Kidney (tissue), 14 donors: Measurements from ENCODE around the gene ITIH4. TPM values are rescaled to one million over a fixed set of nuclear protein-coding genes. Genes with fewer than 3 reads are reported as not detected.

ENCODE experiments used
- DNase-seq, 5 donors: peaks; one replicate each; pipeline ENCODE4 v3.0.0-alpha.2; 2013 to 2020
- FAIRE-seq: peaks from 2 replicates; lab custom pipeline; 2012; peaks lifted over from hg19 to GRCh38; lab: Jason Lieb, UNC
- H3K27ac ChIP-seq, 2 donors: one replicate each; pipeline ENCODE4 v1.7.0; 2013; ENCODE audit warnings: low read depth in 2 of 2, low read length in 2 of 2, inconsistent platforms in 1 of 2
- H3K27me3 ChIP-seq: one replicate; pipeline ENCODE4 v1.7.1; 2013; ENCODE audit warnings: low read length, inconsistent platforms; ENCODE audit not compliant: control insufficient read depth, insufficient read depth
- H3K36me3 ChIP-seq, 3 donors: one replicate each; pipeline versions ENCODE4 v1.7.0 to v1.7.1; 2013; ENCODE audit warnings: low read length in 3 of 3, control low read depth in 1 of 3, inconsistent platforms in 1 of 3; ENCODE audit not compliant: insufficient read depth in 3 of 3, control insufficient read depth in 2 of 3
- H3K4me1 ChIP-seq, 3 donors: one replicate each; pipeline versions ENCODE4 v1.7.0 to v1.7.1; 2013; ENCODE audit warnings: low read length in 3 of 3, inconsistent platforms in 1 of 3, low read depth in 1 of 3; ENCODE audit not compliant: control insufficient read depth in 2 of 3, insufficient read depth in 2 of 3
- H3K4me3 ChIP-seq, 3 donors: one replicate each; pipeline versions ENCODE4 v1.7.0 to v1.8.1; 2013; ENCODE audit warnings: low read length in 3 of 3, control low read depth in 1 of 3, inconsistent platforms in 1 of 3
- H3K9ac ChIP-seq, 3 donors: one replicate each; pipeline versions ENCODE4 v1.7.0 to v1.7.1; 2013; ENCODE audit warnings: low read length in 3 of 3, control low read depth in 1 of 3, inconsistent platforms in 1 of 3
- H3K9me3 ChIP-seq, 3 donors: one replicate each; pipeline versions ENCODE4 v1.7.0 to v1.7.1; 2013; ENCODE audit warnings: low read length in 3 of 3, control low read depth in 1 of 3, inconsistent platforms in 1 of 3; ENCODE audit not compliant: control insufficient read depth in 2 of 3, insufficient read depth in 1 of 3
- intact Hi-C: fragments of 100-400 bp; cut with DNase I; formaldehyde crosslinking; loops from one replicate; pipeline ENCODE4 v1.11.1; 2022
- polyA plus RNA-seq: library from polyadenylated mRNA; stranded (reverse); fragments of 350-450 nt; fragmentation: Illumina TruSeq; extraction: RNeasy Lipid Tissue Mini Kit (QIAGEN cat#74804); gene quantifications from one replicate; pipeline ENCODE4 v1.2.3, GENCODE V29; 2014; ENCODE audit warnings: low read depth, low replicate concordance; ENCODE audit not compliant: insufficient read depth
- total RNA-seq: library from RNA; stranded (reverse); fragmentation: NEBNext Ultra II Directional; extraction: Animal tissue kit (Norgen Biotek cat#: 25700); gene quantifications from one replicate; pipeline ENCODE4 v1.2.1, GENCODE V29; 2021
- TF ChIP-seq, protein P1 (sequence below): IDR thresholded peaks from 3 replicates; pipeline ENCODE4 v1.5.1; 2012; ENCODE audit warnings: mild to moderate bottlenecking, moderate library complexity, borderline replicate concordance; ENCODE audit not compliant: insufficient read depth; ENCODE audit errors: extremely low read depth
- donor health status: control.
- donor health status: control.
- donor health status: control.
- donor health status: control.
- donor health status: control.
- donor health status: DM: yes; HTN: yes; CAD: no.
- donor health status: Normal renal cell carcinoma (clear cell type).

The ITIH4 gene
- total and polyA plus RNA-seq, 2 donors from 2014 or later: 12.9 to 15.4 TPM

DNA sequence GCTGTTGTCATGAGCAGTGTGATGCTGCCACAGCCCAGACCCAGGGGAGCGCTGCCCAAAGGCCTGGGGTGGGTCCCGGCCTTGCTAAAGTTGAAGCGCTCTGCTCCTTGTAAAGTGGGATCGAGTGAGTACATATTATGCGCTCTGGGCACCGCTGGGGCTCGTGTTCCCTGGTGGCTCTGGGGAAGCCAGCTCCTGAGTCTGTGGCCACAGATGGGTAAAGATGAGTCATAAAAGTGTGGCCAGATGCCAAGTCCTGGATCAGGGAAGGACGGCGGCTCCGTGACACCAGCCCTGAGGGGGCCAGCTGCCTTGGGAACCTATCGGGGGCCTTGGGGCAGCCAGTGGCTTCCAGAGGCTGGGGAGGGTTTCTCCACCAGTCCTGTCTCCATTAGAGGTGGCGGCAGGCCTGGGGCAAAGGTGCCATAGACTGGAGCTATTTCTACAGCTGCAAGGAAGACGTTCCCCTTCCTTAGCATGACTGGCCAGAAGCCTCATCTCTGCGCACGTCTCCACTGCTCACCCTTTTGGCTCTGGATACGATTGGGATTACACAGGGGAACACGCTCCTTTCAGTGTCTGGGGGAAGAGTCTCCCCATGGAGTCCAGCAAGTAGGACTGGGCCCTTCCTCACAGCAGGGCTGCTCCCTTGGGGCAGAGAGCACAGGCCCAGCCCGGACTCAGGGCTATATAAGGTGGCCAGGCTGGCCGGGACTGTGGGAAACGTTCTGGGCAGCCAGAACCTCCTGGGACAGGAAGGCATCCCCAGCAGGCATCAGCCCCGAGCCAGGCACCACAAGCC is 1.2 kb upstream of the ITIH4 start:
- Histone ChIP-seq H3K9me3 (no peaks in the 10 kb centered on the region), H3K36me3 (no peaks in the 10 kb centered on the region), H3K9ac (no peak overlapping the region), H3K4me1 (peaks cover 0 to 9% (median 8%) of the 10 kb centered on the region in 3 donors), H3K27ac (no peak overlapping the region), H3K4me3 (no peak overlapping the region), H3K27me3 (no peaks in the 10 kb centered on the region)
- intact Hi-C loops: no loop called here
- DNase-seq (no peak), FAIRE-seq (no peak)
- TF ChIP-seq, protein P1, sequence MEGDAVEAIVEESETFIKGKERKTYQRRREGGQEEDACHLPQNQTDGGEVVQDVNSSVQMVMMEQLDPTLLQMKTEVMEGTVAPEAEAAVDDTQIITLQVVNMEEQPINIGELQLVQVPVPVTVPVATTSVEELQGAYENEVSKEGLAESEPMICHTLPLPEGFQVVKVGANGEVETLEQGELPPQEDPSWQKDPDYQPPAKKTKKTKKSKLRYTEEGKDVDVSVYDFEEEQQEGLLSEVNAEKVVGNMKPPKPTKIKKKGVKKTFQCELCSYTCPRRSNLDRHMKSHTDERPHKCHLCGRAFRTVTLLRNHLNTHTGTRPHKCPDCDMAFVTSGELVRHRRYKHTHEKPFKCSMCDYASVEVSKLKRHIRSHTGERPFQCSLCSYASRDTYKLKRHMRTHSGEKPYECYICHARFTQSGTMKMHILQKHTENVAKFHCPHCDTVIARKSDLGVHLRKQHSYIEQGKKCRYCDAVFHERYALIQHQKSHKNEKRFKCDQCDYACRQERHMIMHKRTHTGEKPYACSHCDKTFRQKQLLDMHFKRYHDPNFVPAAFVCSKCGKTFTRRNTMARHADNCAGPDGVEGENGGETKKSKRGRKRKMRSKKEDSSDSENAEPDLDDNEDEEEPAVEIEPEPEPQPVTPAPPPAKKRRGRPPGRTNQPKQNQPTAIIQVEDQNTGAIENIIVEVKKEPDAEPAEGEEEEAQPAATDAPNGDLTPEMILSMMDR: no peak

DNA sequence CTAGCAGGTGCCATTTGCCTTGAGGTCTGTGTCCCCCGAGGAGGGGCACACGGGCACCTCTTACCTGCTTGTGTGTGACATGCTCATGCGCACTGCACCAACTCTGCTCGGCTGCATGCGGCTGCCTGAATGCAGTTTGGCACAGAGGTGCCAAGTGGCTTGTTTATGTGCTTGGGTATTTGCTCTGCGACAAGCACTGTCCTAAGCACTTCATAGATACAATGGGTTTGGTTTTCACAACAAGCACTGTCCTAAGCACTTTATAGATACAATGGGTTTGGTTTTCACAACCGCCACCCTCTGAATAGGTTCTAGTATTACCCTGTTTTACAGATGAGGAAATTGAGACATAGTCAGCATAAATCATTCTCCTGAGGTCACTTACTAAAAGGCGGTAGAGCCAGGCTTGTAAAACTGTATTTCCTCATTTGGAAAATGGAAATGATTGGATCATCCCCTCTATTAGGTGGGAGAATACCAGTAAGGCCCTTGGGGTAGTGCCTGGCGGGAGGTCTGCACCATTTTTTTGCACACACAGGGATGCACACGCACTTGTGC is 487 bp downstream of the ITIH4 start:
- no peak for FAIRE-seq
- H3K27ac ChIP-seq: no peak overlapping the region
- no peak for DNase-seq

DNA sequence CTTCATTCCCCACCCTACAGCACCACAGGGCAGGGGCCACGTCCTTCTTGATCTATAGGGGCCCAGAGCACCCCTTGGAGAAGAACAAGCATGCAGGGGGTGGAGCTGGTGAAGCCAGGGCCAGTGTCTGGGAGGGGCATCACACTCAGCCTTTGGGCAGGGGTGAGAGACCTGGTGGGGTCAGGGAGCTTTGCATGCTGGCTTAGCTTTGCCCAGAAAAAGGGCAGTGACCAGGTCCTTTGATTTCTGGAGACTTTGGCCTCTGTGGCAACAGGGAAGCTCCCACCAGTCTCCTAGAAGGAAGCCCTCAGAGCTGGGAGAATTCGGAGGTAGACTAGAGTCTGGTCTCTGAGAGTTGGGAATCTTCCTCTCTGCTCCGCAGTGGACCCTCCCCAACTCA is 990 bp downstream of the ITIH4 start:
- no peak overlapping the region for H3K27ac ChIP-seq

More for the DNA sequence above, 487 bp downstream of the ITIH4 start:
- intact Hi-C loops: no loop called here
- H3K4me3 ChIP-seq: no peak overlapping the region
- H3K9me3 ChIP-seq: no peaks in the 10 kb centered on the region
- TF ChIP-seq, protein P1: no peak
- H3K4me1 ChIP-seq: peaks cover 0 to 9% (median 8%) of the 10 kb centered on the region in 3 donors
- no peaks in the 10 kb centered on the region for H3K36me3 ChIP-seq
- no peaks in the 10 kb centered on the region for H3K27me3 ChIP-seq
- H3K9ac ChIP-seq: no peak overlapping the region

More for the DNA sequence above, 990 bp downstream of the ITIH4 start:
- no peak overlapping the region for H3K4me3 ChIP-seq
- FAIRE-seq (no peak), DNase-seq (no peak)
- H3K27me3 ChIP-seq: no peaks in the 10 kb centered on the region
- H3K4me1 ChIP-seq: peaks cover 0 to 9% (median 8%) of the 10 kb centered on the region in 3 donors
- intact Hi-C loops: no loop called here
- H3K9me3 ChIP-seq: no peaks in the 10 kb centered on the region
- TF ChIP-seq, protein P1: no peak
- no peak overlapping the region for H3K9ac ChIP-seq
- no peaks in the 10 kb centered on the region for H3K36me3 ChIP-seq
